Left kidney (tissue), 2 donors: ENCODE data around the gene SLC23A2. TPM values are rescaled to one million over a fixed set of nuclear protein-coding genes. Genes with fewer than 3 reads are reported as not detected.
"Not testable (repeated sequence)": the region's sequence is repeated elsewhere in the genome, so short reads cannot be mapped to it uniquely, and the experiment has no call there.

Experiments used
- DNase-seq: peaks from one replicate; pipeline ENCODE4 v3.0.0-alpha.2; 2013
- polyA plus RNA-seq: library from polyadenylated mRNA; unstranded; fragments of 120-200 nt; gene quantifications from one replicate; pipeline ENCODE4 v1.2.1, GENCODE V29; 2013; ENCODE audit not compliant: insufficient read length

The SLC23A2 gene
- polyA plus RNA-seq, 1 donor = 25.9 TPM

DNA sequence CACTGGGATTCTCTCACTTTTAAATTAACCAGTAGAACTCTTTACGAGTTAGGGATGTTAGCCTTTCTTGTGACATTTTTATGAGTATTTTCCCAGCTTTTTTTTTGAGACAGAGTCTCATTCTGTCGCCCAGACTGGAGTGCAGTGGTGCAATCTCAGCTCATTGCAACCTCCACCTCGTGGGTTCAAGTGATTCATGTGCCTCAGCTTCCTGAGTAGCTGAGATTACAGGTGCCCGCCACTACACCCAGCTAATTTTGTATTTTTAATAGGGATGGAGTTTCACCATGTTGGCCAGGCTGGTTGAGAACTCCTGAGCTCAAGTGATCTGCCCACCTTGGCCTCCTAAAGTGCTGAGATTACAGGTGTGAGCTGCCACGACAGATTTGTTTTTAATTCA lies 123.2 kb downstream of the SLC23A2 start:
- not testable (repeated sequence) for DNase-seq

DNA sequence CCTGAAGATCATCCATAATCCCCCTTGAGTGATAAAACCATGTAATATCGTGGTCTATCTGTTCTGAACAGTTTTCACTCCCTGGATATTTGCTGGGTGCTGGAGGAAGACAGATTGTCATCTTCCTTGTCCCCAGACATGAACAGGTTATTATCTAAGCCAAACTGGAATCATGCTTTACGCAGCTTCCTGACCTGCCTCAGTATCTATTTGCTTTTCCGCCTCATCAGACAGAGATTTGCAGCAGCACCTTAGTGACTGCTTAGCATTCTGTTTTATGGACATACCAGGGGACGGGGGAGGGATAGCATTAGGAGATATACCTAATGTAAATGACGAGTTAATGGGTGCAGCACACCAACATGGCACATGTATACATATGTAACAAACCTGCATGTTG lies 124.6 kb downstream of the SLC23A2 start:
- DNase-seq = no peak

DNA sequence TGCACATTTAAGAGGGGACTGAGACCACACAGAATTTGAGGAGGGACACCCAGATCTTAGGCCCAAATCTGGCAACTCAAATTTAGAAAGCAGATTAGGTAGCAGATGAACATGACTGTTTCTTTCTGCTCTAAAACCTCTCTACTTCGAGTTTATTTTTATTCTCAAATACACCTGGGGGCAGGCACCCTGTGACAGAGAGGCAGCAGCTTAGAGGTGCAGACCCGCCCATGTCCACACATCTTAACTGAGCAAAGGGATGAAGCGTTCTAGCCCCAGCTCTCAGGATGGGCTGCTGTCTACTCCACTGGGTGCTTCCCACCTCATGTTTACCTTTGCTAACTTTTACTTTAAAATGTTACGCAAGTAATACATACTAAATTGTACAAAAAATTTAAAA lies 125.0 kb downstream of the SLC23A2 start:
- DNase-seq = no peak

DNA sequence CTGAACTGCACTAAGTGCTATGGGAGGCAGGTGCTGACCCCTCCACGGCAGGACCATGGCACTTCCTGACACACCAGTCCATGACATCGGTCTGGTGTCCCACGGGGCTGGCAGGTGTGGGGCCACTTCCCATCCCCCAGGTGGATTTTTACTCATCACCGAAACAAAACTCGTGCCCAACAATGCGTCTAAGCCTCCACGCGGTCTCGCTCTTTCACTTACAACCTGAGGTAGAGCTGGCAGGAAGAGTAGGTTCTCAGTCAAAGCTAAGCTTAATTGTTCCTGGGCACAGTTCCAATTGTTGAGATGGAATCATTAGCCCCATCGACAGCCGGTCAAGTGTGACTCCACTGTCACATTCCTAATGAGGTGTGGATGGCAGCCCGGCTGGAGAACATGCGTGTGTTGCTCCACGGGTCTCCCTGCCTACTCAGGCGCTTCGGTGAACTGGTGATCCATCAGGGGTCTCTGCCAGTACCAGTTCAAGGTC lies 125.7 kb downstream of the SLC23A2 start:
- DNase-seq = peak; percentile 40

DNA sequence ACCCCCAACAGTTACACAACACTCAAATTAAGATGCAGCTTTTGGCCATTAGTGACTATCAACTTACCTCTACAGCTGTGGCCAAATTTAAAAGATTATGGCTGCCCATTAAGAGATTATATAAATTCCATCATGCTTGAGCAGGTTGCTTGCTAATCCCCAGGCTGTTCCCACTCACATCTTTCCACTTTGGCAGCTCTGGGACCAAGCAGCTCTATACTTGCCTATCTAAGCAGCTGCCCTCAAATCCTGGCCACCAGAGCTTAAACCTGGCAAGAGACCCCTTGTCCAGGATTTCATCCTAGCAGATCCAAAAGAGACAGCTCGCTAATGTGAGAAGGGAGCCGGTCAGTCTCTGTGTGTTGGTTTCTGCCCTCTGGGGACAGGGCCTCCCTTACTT lies 127.9 kb downstream of the SLC23A2 start:
- DNase-seq = no peak

DNA sequence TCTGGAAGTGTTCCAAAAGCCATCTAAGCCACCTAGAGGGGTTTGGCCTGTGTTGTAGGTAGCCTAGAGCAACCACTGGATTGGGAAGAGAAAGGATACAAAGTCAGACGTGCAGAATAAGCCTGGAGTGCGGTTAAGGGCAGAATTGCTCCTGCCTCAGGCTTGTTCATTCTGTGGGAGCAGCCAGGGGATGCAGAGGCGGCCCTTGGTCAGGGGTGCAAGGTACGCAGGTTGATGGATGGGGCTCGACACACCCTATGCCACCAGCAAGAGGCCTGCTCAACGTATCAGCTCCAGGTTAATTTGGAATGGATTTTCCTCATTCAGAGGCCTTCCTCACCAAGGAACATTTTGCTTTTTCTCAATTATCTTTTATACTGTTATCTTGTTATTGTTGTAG lies 129.8 kb downstream of the SLC23A2 start:
- DNase-seq = no peak

DNA sequence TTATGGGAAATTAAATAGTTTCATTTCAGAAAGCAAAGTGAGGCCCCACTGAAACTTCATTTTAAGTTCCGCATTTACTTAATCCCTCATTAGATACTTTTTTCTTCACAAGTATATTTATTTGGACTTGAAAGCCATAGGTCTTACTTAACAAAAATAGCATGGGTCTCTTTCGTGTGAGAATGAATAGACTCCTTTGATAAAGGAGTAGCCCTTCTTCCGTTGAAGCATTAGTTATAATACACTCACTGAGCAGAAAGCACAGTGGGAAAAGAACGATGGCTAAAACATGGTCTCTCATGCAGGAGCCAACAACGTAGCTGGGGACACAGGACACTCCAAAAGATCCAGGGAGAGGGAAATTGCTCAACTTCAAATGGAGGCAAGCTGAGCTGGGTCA lies 130.4 kb downstream of the SLC23A2 start:
- DNase-seq = no peak

DNA sequence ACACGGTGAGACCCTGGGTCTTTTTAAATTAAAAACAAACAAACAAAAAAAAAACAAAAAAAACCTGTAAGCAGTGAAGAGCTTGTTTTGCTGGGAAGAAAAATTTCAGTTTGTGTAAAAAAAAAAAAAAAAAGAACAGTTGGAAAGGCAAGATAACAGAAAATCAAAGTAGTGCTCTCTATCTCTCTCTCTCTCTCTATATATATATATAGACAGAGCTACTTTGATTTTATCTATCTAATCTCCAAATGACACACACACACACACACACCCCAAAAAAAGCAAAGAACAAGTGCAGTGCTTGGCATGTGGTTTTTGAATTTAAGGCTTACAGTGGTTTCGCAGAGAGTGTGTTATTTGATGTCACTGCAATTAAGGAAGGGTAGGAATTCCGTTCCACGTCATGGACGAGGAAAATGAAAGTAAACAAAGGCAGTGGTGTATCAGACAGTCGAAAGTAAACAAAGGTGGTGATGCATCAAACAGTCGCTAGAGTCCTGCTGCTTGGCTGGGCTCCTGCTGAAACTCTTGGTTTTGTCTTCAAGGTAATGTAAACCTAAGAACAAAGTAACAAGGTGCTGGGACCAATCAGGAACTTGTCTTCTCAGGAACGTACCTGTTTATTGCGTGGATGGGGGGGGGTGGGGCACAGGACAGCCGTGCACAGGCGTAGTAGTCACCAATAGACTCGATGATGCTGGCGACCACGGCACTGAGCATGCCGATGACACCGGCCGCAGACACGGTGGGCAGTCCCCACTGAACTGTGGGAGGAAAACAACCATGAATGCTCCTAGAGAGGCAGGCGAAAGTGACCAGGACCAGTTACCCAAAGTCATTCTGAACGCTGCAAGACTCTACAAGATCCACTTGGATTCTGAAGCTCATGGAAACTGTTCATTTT lies 131.8 kb downstream of the SLC23A2 start:
- peak; percentile 10 for DNase-seq

DNA sequence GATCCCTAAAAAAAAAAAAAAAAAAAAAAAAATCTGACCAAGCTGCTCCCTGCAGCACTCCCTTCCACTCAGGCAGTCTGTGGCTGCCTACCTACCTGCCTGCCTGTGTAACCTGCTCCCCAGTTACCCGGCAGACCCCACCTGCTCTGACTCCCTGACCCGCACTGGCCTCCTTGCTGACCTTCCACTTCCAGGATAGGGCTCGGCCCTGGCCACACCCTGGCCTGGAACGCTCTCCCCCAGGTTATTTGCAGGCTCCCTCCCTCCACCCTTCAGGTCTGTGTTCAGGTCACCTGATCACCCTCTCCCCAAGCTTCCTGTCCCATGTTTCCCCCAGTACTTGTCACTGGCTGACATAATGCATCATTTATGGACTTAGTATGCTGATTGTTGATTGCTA lies 134.3 kb downstream of the SLC23A2 start:
- DNase-seq = no peak

DNA sequence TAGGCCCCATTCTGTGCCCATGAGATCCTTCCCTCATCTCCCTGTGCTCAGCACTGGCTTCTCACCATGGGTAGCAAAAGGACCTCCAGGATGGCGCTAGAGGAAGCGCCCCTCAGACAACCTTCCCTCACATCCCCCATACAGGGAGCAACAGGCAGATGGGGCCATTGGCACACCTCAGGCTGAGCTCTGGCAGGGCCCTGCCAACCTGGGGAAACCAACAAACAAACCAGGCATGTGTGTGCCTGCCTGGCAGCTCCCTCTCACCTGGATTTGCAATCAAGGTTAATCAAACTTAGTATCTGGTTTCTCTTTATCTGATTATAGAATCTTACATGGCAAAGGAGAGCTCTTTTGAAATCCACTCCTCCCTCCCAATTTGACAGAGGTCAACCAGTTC lies 134.9 kb downstream of the SLC23A2 start:
- DNase-seq = no peak

DNA sequence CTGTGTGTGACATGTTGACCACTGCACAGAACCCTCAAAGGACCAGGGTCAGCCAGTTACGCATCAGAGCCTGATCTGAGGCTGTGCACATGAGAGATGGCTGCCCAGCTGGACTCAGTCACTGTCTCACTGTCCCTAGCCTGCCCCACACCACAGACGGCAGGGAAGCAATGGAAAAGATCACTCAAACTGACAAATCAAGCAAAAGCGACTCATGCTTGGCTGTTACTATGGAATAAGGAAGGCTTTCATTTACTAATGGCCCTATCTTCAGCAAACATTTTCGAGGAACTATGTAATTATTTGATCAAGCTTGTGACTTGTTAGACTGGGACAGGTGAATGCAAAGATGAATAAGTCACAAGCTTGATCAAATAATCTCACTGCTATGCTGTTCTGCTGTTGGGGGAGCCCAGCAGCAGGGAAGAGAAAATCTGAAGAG lies 137.0 kb downstream of the SLC23A2 start:
- DNase-seq = peak; percentile 13

DNA sequence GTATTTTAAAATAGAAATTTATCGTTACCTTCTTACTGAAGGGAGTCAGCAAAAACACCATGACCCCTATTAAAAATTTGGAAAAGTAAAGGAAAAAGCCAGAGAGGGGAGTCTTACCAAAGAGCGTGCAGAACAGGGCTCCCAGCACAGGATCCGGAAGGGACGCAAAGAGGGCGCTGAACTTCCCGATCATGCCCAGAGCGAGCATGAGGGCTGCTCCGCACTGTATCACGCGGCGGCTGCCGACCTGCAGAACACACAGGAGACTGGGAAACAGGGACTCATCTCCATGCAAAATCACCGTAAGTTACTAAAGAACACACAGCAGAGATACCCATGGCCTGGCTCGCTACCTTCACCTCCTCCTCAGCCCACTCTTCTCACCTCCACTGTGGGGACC lies 138.6 kb downstream of the SLC23A2 start:
- DNase-seq = no peak

DNA sequence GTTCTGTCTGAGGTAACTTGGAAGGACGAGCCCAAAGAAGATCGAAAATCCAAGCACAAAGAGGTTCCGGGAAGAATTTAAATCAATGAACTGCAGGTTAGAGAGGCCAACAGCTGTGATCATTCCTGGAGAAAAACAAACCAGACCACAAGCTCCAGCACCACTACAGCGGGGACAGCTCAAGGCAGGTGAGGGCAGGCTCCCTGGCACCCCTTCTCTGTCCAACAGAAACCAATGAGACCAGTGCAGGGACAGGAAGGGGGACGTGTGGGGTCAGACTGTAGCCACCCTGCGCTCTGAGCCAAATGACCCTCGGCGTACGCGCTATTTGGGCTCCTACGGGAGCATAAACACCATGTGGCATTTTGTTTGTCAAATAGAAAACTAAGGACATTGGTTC lies 139.3 kb downstream of the SLC23A2 start:
- DNase-seq = no peak

DNA sequence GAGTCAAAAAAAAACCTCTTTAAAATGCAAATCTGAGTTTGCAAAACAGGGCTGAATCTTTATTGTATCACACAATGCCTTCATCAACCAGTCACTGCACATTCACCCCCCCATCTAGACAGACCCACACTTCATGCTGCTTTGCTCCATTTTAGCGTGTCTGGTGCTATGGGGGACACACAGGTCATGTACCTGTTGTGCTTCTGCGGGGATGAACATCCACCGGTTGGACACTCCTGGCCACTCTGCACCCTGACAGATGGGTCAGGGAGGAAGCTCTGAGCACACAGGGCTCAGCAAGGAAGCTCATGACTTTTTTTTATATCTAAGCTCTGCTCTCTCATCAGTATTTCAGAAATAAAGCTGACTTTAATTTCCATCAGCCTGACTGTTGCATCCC lies 143.3 kb downstream of the SLC23A2 start:
- no peak for DNase-seq

DNA sequence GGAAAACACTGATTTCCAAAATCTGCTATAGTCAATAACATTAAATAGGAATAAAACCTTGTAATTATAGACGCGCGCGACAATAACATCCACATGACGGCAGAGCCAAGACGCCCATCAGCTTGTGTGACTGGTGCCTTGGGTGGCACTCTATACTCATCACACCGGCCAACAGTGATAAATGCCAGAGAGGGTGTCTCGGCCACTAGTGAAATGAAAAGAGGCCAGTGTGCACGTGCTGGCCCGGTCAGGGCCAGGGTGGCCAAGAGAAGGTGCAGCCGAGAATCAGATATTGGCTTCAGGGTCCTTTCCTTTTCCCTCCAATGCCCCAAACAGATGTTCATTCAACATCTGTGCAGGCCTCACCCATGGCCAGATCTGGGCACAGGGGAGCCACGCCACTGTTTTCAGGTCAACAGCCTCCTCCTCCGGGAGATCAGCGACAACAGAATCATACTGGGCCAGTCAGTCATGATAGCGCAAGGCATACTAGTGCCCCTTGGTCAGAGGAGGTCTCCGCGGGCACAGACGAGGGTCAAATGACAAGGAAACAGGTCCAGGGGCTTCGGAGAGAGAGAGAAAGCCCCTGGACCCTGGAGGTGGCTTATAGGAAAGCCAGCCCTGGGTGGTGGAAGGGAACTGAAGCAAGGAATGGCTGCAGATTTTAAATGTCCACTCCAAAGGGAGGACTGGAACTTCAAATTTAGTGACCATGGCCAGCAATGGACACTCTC lies 145.1 kb downstream of the SLC23A2 start:
- no peak for DNase-seq

DNA sequence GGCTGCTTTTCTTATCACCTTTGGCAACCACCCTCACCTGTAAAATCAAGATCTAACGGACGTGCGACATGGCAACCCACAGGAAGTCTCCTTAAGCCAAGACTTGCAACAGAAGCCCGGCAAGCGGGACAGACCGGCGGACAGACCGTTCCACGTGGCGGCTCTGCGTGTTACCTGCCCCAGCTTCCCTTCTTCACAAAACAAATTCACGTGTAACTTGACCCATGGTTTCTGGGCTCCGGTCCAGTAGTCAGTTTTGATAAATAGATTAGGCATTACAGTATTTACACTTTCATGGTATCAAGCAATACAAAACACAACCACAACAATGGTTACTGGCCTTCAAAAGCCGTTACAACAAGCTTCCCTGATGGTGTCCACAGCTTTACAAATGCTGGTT lies 145.8 kb downstream of the SLC23A2 start:
- no peak for DNase-seq

DNA sequence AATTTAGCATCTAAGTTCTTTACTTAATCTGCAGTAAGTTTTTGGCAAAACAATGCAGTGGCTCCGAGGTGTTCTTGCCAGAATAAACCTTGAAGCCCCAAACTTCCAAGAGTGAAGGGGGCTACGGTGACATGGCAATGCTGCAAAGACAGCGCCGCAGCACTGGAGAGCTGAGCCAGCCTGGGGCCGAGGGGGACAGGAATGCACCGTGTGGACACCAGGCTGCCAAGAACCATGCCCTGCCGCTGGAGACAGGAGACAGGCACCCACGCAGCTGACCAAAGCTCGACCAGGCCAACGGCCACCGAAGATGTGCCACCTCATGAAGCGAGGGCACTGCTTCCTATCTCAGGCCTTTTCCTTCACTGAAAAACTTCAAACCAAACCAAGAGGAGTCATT lies 146.2 kb downstream of the SLC23A2 start:
- DNase-seq = no peak

DNA sequence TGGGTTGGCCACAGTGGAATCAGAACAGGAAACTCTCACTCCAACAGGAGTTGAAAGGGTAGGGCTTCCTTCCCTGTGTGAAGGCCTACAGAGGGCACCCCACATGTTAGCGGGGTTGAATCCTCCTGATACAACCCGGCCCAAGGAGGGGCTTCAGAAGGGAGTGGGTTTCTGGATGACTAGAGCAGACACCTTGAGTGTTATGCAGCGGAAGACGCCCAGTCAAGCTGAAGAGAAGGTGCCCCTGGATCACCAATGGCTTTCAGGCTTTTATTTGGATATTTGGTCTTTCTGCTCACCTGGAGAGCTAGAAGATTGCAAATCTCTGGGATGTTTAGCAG lies 146.8 kb downstream of the SLC23A2 start:
- no peak for DNase-seq

DNA sequence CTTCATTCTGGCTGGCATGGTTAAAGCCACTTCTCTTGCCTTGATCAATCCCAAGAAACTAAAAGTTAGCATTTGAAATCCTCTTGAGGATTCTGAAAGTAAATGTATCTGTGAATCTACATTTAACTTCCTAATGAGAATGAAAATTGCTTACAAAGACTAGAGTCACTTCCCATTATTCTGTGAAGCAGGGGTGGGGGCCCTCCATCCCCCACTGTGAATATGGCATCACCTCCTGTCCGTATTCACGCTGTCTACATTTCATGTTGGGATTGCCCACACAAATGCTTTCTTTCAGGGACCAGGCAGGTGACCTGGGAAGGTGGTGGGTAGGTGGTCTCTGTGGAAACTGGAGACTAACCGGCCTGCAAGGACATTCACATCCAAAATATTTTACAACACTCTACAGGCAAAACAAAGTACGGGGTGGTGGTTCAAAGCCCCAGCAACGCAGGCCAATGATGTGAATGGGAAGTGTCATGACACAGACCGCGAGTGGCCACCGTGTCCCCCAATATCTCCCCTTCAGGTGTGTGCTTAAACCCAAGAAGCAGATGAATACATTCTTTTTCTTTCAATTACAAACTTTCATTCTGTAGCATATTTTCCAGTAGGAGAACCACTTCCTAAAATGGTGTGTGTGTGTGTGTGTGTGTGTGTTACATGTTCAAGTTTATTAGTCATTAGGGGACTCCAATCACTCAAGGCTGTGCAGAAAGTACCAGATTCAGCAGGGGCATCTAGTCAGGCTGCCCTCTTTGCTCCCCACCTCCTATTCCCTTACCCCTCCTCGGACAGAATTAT lies 147.4 kb downstream of the SLC23A2 start:
- DNase-seq = no peak

DNA sequence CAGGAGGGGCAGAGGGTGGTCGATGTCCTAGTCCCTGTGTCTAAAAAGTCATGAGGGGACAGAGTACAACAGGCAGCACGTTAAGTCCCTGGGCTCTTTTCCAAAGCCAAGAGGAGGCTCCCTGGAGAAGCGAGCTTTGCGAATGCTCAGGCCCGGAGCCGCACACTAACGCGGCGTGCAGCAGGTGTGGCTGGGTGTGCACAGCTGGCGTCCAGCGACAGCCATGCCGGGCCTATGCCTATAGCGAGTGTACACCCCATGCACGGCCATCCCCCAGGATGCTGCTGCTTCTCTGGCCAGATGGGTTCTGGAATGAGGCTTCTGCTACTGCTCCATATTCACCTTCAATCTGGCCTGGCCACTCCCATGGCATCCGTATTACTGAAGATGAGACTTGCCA lies 148.3 kb downstream of the SLC23A2 start:
- DNase-seq = no peak

DNA sequence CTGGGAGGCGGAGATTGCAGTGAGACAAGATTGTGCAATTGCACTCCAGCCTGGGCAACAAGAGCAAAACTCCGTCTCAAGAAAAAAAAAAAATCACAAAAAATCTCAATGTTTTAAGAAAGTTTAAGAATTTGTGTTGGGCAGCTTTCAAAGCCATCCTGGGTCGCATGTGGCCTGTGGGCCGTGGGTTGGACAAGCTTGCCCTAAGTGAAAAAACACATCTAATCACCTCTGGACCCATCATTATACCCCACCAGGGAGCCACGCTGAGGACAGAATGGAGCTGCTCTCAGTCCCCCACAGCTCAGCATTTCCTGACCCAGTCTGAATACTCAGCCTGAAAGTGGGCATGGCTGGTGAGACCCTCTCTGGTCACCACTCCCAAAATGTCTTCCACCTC lies 150.3 kb downstream of the SLC23A2 start:
- no peak for DNase-seq

DNA sequence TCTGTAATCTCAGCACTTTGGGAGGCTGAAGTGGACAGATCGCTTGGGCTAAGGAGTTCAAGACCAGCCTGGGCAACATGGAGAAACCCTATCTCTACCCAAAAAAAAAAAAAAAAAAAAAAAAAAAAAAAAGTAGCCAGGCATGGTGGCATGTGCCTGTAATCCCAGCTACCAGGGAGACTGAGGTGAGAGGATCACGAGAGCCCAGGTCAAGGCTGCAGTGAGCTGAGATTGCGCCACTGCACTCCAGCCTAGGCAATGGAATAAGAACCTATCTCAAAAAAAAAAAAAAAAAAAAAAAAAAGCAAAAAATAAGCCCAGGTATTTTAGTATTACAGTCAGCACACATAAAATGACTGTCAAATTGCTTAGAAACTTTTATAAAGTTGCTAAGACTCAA lies 152.5 kb downstream of the SLC23A2 start:
- DNase-seq = not testable (repeated sequence)

DNA sequence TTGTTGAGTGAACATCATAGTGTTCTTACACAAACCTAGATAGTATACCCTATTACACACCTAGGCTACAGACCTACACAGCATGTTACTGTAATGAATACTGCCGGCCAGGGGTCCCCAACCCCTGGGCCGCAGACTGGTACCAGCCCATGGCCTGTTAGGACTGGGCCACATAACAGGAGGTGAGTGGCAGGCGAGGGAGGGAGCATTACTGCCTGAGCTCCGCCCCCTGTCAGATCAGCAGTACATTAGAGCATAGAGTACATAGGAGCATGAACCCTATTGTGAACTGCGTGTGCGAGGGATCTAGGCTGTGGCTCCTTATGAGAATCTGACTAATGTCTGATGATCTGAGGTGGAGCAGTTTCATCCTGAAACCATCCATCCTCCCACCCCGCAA lies 153.3 kb downstream of the SLC23A2 start:
- no peak for DNase-seq
